Stimulated activated CD4-positive, alpha-beta T cell treated with anti-CD3 and anti-CD28 coated beads, Interleukin-4, amount 100 ng/mL, for 4 hours (primary cell): Measurements from ENCODE around the gene SEC22B.
"Not testable (repeated sequence)": the region's sequence is repeated elsewhere in the genome, so short reads cannot be mapped to it uniquely, and the experiment has no call there.

Experiments used
- DNase-seq, 2 experiments: peaks; one replicate each; pipeline ENCODE4 v3.0.0-alpha.2; 2020

The SEC22B gene

DNA sequence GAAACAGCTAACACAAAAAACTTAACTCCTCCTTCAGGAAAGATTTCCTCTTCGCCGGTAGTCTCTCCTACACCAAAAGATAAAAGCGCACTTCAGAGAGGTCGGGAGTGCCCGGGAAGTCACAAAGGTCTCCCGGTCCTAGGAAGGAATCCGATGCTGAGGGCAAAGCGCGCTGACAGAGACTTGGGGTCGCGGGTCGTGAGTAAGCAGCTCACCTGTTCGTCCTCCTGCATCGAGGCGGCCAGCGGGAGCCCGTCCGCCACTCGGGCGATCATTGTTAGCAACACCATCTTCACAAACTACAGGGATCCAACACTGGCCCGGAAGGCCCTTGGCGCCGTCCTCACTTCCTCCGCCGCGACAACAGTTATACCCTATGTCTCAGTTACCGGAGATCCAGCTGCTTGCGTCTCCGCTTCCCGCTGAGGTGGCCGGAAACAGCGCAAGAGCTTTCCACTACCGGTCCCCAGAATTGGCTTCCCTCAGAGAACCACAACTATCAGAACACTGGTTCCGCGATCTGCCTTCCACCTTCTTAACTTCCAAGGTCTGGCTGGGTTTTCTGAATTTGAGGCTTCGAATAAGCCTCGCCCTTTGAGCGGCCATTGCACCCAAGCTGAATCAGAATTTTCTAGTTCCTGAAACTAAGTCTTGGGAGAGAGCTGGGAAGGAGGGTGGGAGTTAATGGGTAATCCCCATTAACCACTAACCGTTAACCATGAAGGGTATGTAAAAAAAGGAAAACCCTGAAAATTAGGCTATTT, at the start of gene SEC22B:
Gene SEC22B (minus strand): TSS at position 429 of the 764 bp plus-strand sequence. CDS start 139 bp downstream, at position 290.
- DNase-seq: peak; percentile 71 to 82

- not testable (repeated sequence) for DNase-seq
These were observed 41.6 kb upstream of the SEC22B start for GRCh38 chr1:120217933-120218332.

DNA sequence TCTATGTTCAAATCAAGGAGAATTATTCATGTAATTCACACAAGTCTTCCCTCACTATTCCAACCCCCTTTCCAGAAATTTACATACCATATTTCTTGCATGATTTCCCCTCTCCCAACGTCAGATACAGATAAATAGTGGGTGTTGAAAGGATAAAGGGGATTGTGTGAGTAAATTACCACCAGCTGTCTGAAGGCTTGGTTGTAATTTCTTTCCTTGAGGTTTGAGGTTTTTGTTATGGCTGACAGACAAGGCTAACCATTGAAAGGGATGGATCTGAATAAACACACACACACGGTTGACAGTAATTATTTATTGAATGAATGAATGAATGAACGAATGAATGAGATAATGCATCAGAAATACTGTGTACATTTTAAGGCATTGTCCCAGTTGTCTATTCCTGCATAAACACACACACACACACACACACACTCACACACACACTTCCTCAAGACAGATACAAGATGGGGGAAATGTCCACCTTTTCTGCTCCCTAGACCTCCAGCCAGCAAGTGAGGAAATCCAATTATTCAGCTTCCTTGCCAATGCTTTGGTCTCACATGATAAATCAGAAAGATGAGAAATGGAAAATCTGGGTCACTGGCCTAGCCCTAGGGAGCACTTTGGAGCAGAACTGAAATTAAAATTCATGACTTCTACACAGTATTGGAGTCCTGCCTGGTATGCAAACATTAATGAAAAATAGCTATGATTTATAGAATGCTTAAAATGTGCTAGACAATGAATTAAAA, 41.0 kb upstream of the SEC22B start:
- not testable (repeated sequence) for DNase-seq

DNA sequence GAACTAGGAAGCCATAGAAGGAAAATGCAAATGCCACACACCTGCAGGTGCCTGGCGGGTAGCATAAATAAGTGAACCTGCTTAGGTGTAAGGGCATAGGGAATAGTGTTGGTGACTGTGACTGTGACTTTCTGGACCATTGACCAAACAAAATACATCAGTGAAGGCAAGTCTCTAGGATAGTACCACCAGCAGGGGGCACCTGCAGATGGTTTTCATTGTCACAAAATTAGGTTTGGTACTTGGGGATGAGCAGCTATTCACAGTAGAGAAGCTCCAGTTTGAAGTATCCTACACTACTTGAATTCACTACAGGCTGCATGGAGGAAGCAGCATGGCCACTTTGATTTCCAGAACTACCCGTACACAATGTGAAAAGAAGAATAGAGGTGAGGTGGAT, 37.3 kb upstream of the SEC22B start:
- DNase-seq: not testable (repeated sequence)

GRCh38 chr1:120210754-120211153, 34.4 kb upstream of the SEC22B start:
- DNase-seq: not testable (repeated sequence)

DNA sequence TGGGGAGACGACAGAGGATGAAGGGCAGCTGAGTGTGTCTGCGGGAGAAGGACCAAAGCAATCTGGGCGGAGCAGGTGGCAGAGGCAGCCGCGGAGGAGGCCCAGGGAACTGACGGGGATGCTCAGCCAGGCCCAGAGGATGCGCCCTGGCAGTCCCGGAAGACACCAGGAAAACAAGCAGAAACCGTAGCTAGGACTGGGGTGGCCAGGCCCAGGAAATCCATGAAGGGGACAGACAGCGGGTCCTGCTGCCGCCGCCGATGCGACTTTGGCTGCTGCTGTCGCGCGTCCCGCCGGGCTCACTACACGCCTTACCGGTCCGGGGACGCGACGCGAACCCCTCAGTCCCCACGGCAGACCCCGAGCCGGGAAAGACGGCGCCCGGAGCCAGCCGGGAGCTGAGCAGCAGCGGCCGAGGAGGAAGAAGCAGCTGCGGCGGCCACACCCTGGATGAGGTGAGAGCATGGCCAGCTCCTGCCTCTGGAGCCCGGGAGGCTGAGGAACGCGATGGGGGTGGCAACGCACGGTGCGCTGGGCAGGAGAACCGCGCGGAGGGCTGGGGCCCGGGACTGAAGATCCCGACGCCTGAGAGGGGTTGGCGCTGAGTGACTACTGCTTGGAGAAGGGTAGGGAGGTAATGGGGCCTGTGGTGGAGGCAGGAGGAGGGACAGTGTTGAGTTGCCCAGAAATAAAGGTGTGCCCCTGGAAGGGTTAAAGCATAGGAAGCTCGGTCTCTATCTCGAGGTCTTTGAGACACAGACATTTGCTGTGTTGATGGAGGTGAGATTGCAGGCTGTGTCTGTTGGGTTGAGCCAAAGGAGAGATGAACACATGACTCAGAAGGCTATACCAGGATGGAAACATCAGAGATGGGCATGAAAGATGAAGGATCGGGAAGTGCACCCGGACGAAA, 20.8 kb upstream of the SEC22B start:
- DNase-seq: not testable (repeated sequence)

GRCh38 chr1:120188626-120189025, 12.3 kb upstream of the SEC22B start:
- DNase-seq: not testable (repeated sequence)

GRCh38 chr1:120182176-120182707, 5.9 kb upstream of the SEC22B start:
- DNase-seq: not testable (repeated sequence)

DNA sequence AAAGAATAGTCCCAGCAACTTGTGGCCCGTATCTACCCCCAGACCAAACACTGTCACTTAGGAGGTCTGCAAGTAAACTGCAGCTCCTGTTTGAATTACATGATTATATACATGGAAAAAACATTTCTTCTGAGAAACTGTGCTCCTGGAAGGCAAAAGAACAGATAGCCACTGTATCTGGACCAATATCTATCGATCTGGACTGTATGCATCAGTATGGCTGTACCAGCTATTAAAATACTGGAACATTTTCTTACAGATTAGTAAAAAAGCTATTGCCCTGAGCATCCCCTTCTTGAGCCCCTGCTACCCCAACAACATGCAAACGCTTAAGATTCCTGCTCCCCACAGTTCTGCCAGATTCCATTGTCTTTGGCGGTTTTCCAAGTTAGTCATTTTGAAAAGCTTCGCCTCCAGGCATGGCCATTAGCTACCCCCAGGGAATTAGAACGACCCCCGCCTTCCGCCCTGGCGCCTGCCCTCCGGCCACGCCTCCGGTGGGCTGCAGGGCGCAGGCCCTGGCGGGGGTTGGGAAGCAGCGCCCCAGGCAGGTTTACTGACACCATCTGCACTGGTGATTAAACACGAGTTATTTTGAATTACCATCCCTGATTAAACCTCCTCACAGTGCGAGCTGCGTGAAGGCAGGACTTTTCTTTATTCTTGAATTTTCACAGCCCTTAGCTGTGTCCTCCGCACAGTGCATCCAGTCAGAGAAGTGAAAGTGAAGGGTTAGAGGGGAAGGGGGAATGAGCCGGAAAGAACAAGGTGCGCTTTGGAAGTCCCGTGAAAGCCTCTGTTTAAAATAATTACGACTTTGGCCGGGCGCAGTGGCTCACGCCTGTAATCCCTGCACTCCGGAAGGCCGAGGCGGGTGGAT, 3.7 kb upstream of the SEC22B start:
- not testable (repeated sequence) for DNase-seq

- no peak for DNase-seq
These were observed 2.8 kb upstream of the SEC22B start for GRCh38 chr1:120178799-120179756.

GRCh38 chr1:120178058-120178457, 1.7 kb upstream of the SEC22B start:
- DNase-seq: not testable (repeated sequence)

GRCh38 chr1:120175688-120176087, 632 bp downstream of the SEC22B start:
- not testable (repeated sequence) for DNase-seq

- DNase-seq: not testable (repeated sequence)
These were observed 11.6 kb downstream of the SEC22B start for GRCh38 chr1:120164761-120165160.

DNA sequence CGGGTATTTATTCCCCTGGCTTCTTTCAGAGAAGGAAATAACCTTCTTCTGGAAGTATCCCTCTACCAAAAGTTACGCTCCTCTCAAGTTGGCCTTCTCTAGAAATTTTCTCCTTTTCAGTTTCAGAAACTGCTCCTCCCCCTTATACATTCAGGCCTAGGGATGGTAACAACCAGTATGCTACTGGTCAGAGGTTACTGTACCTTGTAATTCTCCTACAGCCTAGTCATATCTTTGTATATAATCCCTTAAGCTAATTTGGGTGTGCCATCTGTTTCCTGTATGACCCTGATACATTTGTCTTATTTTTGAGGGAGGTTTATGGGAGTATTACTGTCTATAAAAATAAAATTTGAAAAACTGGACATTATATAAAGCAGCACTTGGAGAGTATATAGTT, 14.3 kb downstream of the SEC22B start:
- not testable (repeated sequence) for DNase-seq

GRCh38 chr1:120158495-120158894, 17.8 kb downstream of the SEC22B start:
- DNase-seq: not testable (repeated sequence)

DNA sequence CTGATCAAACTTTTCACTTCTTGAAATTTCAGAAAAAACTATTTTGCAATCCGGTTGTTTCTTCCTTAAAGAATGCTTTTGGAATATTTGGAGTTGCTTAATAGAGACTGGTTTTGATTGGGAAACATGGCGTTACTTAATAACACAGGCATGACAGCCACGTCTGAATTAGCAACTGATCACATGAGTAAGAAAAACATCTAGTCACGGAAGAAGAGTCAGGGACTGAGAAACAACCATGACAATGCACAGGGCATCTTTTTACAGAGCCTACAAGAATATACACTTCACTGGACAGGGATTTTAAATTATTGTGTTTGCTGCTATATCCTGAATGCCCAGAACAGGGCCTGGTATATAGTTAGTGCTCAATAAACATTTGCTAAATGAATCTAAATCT, 18.2 kb downstream of the SEC22B start:
- DNase-seq: not testable (repeated sequence)

GRCh38 chr1:120150138-120150822, 26.0 kb downstream of the SEC22B start:
- DNase-seq: not testable (repeated sequence)

DNA sequence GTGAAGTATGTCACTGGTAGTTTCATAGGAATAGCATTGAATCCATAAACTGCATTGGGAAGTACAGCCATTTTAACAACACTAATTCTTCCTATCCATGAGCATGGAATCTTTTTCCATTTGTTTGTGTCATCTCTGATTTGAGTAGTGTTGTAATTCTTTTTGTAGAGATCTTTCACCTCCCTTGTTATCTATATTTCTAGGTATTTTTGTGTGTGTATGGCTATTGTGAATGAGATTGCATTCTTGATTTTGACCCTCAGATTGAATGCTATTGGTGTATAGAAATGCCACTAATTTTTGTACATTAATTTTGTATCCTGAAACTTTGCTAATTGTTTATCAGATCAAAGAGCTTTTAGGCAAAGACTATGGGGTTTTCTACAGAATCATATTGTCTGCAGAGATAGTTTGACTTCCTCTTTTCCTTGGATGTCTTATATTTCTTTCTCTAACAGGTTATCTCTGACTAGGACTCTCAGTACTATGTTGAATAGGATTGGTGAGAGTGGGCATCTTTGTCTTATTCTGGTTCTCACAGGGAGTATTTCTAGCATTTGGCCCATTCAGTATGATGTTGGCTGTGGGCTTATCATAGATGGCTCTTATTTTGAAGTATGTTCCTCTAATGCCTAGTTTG, 26.8 kb downstream of the SEC22B start:
- DNase-seq: not testable (repeated sequence)

DNA sequence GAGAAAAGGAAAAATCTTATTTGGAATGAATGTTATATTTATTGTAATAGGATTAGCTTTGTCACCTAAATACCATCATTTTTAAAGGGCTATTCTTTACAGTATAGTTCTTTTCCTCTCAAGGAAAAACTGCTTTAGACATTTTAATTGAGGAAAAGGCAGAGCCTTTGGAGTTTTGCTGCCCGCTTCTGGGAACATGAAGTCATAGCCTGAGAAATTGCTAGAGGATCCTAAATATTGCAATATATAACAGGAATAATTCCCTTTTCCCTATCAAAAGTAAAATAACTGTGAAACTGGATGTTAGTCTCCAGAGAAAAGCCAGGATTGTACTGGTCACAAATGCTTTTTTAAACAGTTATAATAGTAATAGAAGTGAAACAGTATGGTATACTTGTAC, 30.5 kb downstream of the SEC22B start:
- DNase-seq: not testable (repeated sequence)
